HL-60 (cell line): ENCODE data around the gene PARD3.

Experiments used
- DNase-seq, 2 experiments: peaks; one replicate each; pipeline ENCODE4 v3.0.0-alpha.2; 2010 to 2020; ENCODE audit warnings: low read depth in 1 of 2, low spot score in 1 of 2
- H3K27ac ChIP-seq: fragments of 250-450 bp; sonication (Bioruptor Pico); replicated peaks from 2 replicates; pipeline ENCODE4 v1.5.1; 2020; ENCODE audit warnings: mild to moderate bottlenecking, moderate library complexity
- H3K27me3 ChIP-seq: fragments of 250-450 bp; sonication (Bioruptor Pico); 2 replicates; pipeline ENCODE4 v1.5.1; 2021; ENCODE audit warnings: mild to moderate bottlenecking, moderate library complexity; ENCODE audit not compliant: insufficient read depth, poor library complexity, severe bottlenecking
- H3K4me3 ChIP-seq: replicated peaks from 2 replicates; pipeline ENCODE4 v1.5.1; 2011; ENCODE audit warnings: mild to moderate bottlenecking, control low read depth, low read length; ENCODE audit not compliant: insufficient read depth
- CTCF ChIP-seq: IDR thresholded peaks from one replicate; pipeline ENCODE4 v1.5.1; 2011; ENCODE audit warnings: low read length, control low read depth, inconsistent platforms; ENCODE audit not compliant: insufficient read depth
- GABPA ChIP-seq: IDR thresholded peaks from 2 replicates; pipeline ENCODE4 v1.6.1; 2012; ENCODE audit warnings: low read depth
- POLR2AphosphoS5 ChIP-seq: IDR thresholded peaks from 2 replicates; pipeline ENCODE4 v1.6.1; 2012; ENCODE audit warnings: low read depth
- REST ChIP-seq: IDR thresholded peaks from 2 replicates; pipeline ENCODE4 v1.6.1; 2012; ENCODE audit warnings: low read depth; ENCODE audit not compliant: insufficient replicate concordance
- SPI1 ChIP-seq: IDR thresholded peaks from 2 replicates; pipeline ENCODE4 v1.6.1; 2012; ENCODE audit warnings: low read depth, mild to moderate bottlenecking, borderline replicate concordance

The PARD3 gene

GRCh38 chr10:34719746-34720145 lies 95.3 kb downstream of the PARD3 start:
- no peak for TF ChIP-seq SPI1
- no peak for TF ChIP-seq REST
- TF ChIP-seq CTCF, result no peak
- no peak for TF ChIP-seq GABPA
- no peak for TF ChIP-seq POLR2AphosphoS5
- Histone ChIP-seq H3K27me3 (peaks cover 2% of the 10 kb centered on the region), H3K4me3 (no peak overlapping the region), H3K27ac (no peak overlapping the region)
- DNase-seq, result no peak

- no peak overlapping the region for H3K4me3 ChIP-seq
- H3K27me3 ChIP-seq, result peaks cover 2% of the 10 kb centered on the region
- no peak for DNase-seq
- no peak overlapping the region for H3K27ac ChIP-seq
- TF ChIP-seq CTCF (no peak), GABPA (no peak), REST (no peak), POLR2AphosphoS5 (no peak), SPI1 (no peak)
Measured at GRCh38 chr10:34719328-34719727, 95.8 kb downstream of the PARD3 start.

- no peak for DNase-seq
- no peak for TF ChIP-seq SPI1
- no peak for TF ChIP-seq REST
- TF ChIP-seq CTCF, result no peak
- TF ChIP-seq POLR2AphosphoS5, result no peak
- TF ChIP-seq GABPA, result no peak
- no peak overlapping the region for H3K27ac ChIP-seq
- peaks cover 2% of the 10 kb centered on the region for H3K27me3 ChIP-seq
- no peak overlapping the region for H3K4me3 ChIP-seq
Measured at GRCh38 chr10:34717429-34717828, 97.7 kb downstream of the PARD3 start.
